ENCODE data around the gene SMC5. TPM values are rescaled to one million over a fixed set of nuclear protein-coding genes. Genes with fewer than 3 reads are reported as not detected.

The SMC5 gene
- total RNA-seq, 4 donors from 2014 or later: 17.2 to 27.4 (median 17.8) TPM

- DNase-seq (ENCODE audit: extremely low spot score): no peak
- H3K9me3 ChIP-seq: no peaks in the 10 kb centered on the region
These were observed 108.6 kb downstream of the SMC5 start for GRCh38 chr9:70367305-70367930.

GRCh38 chr9:70374962-70375618 lies 116.3 kb downstream of the SMC5 start:
- no peak overlapping the region for H3K27ac ChIP-seq (replicated peaks in 1 of 4)
- no peak for TF ChIP-seq POLR2AphosphoS5 (IDR thresholded peaks at IDR 0.05)
- TF ChIP-seq EP300 (IDR thresholded peaks at IDR 0.05): no peak
- no peak for TF ChIP-seq POLR2A (IDR thresholded peaks at IDR 0.05; ENCODE audit: low read depth)
- TF ChIP-seq CTCF (IDR thresholded peaks at IDR 0.05): no peak

More at GRCh38 chr9:70367305-70367930, 108.6 kb downstream of the SMC5 start:
- H3K4me1 ChIP-seq: no peaks in the 10 kb centered on the region
- no peaks in the 10 kb centered on the region for H3K27me3 ChIP-seq
- intact Hi-C loops (cut with DNase I): no loop called here
- H3K27ac ChIP-seq (replicated peaks in 1 of 4): no peak overlapping the region
- 79% methylated on average over 6 of the region's 6 CpGs for WGBS
- H3K36me3 ChIP-seq: no peaks in the 10 kb centered on the region
- TF ChIP-seq POLR2A (IDR thresholded peaks at IDR 0.05; ENCODE audit: low read depth) (no peak), POLR2AphosphoS5 (IDR thresholded peaks at IDR 0.05) (no peak), EP300 (IDR thresholded peaks at IDR 0.05) (no peak), CTCF (IDR thresholded peaks at IDR 0.05) (no peak)
- no peak overlapping the region for H3K4me3 ChIP-seq

GRCh38 chr9:70382046-70382708 lies 123.4 kb downstream of the SMC5 start:
- no peak for DNase-seq (ENCODE audit: extremely low spot score)
- no peaks in the 10 kb centered on the region for H3K9me3 ChIP-seq
- peaks cover 15 to 49% (median 35%) of the 10 kb centered on the region in 4 donors for H3K36me3 ChIP-seq
- no peak overlapping the region for H3K27ac ChIP-seq (replicated peaks in 1 of 4)
- TF ChIP-seq POLR2AphosphoS5 (IDR thresholded peaks at IDR 0.05) (peak in 1 of 2 donors; percentile 33), POLR2A (IDR thresholded peaks at IDR 0.05; ENCODE audit: low read depth) (no peak)
- intact Hi-C loops (cut with DNase I): no loop called here
- no peak overlapping the region for H3K4me3 ChIP-seq
- peaks cover 30 to 55% (median 44%) of the 10 kb centered on the region in 4 donors for H3K4me1 ChIP-seq
- H3K27me3 ChIP-seq: no peaks in the 10 kb centered on the region
- WGBS: 85% methylated on average over 6 of the region's 6 CpGs

More at GRCh38 chr9:70374962-70375618, 116.3 kb downstream of the SMC5 start:
- DNase-seq (ENCODE audit: extremely low spot score): no peak
- H3K27me3 ChIP-seq: no peaks in the 10 kb centered on the region
- no peaks in the 10 kb centered on the region for H3K9me3 ChIP-seq
- no peak overlapping the region for H3K4me3 ChIP-seq
- 80% methylated on average over 17 of the region's 17 CpGs for WGBS
- intact Hi-C loops (cut with DNase I): no loop called here
- H3K4me1 ChIP-seq: no peaks in the 10 kb centered on the region
- H3K36me3 ChIP-seq: no peaks in the 10 kb centered on the region

- H3K4me3 ChIP-seq: no peak overlapping the region
- TF ChIP-seq POLR2AphosphoS5 (IDR thresholded peaks at IDR 0.05) (peak in 1 of 2 donors; percentile 29), POLR2A (IDR thresholded peaks at IDR 0.05; ENCODE audit: low read depth) (no peak)
- H3K4me1 ChIP-seq: peaks cover 30 to 63% (median 52%) of the 10 kb centered on the region in 4 donors
- peak overlapping the region in 1 of 4 donors; percentile 23 for H3K27ac ChIP-seq (replicated peaks in 1 of 4)
- H3K9me3 ChIP-seq: no peaks in the 10 kb centered on the region
- intact Hi-C loops (cut with DNase I): no loop called here
- H3K36me3 ChIP-seq: peaks cover 20 to 57% (median 42%) of the 10 kb centered on the region in 4 donors
- no peaks in the 10 kb centered on the region for H3K27me3 ChIP-seq
- 76% methylated on average over 9 of the region's 9 CpGs for WGBS
- no peak for DNase-seq (ENCODE audit: extremely low spot score)
These were observed 124.2 kb downstream of the SMC5 start for GRCh38 chr9:70382709-70383605.

GRCh38 chr9:70385426-70385825 lies 126.6 kb downstream of the SMC5 start:
- Histone ChIP-seq H3K36me3 (peaks cover 20 to 57% (median 42%) of the 10 kb centered on the region in 4 donors), H3K27ac (replicated peaks in 1 of 4) (no peak overlapping the region), H3K27me3 (no peaks in the 10 kb centered on the region), H3K4me1 (peaks cover 52 to 87% (median 77%) of the 10 kb centered on the region in 4 donors), H3K4me3 (no peak overlapping the region), H3K9me3 (no peaks in the 10 kb centered on the region)
- intact Hi-C loops (cut with DNase I): no loop called here
- TF ChIP-seq EP300 (IDR thresholded peaks at IDR 0.05): no peak
- TF ChIP-seq POLR2AphosphoS5 (IDR thresholded peaks at IDR 0.05): peak in 1 of 2 donors; percentile 46
- no peak for DNase-seq (ENCODE audit: extremely low spot score)
- 41% methylated on average over 3 of the region's 3 CpGs for WGBS

Data from esophagus muscularis mucosa (tissue), 4 donors.